Epithelial cell of proximal tubule (primary cell): Measurements from ENCODE around the gene DUSP22. TPM values are rescaled to one million over a fixed set of nuclear protein-coding genes. Genes with fewer than 3 reads are reported as not detected.

Experiments used
- DNase-seq: peaks from one replicate; pipeline ENCODE4 v3.0.0-alpha.2; 2011; ENCODE audit warnings: low read depth
- H3K4me3 ChIP-seq: 2 replicates; pipeline ENCODE4 v1.5.1; 2011; ENCODE audit warnings: low read depth, mild to moderate bottlenecking, low read length
- total RNA-seq: library from RNA; depleted of rRNA; stranded (reverse); fragments of >200 nt; gene quantifications from 2 replicates; pipeline ENCODE4 v1.2.3, GENCODE V29; 2015
- TF ChIP-seq, protein P1 (sequence below): conservative IDR thresholded peaks from 2 replicates; pipeline ENCODE4 v1.5.1; 2012; ENCODE audit warnings: low read depth, mild to moderate bottlenecking, low read length

The DUSP22 gene
- total RNA-seq, 1 donor from 2014 or later, result 25.3 TPM

DNA sequence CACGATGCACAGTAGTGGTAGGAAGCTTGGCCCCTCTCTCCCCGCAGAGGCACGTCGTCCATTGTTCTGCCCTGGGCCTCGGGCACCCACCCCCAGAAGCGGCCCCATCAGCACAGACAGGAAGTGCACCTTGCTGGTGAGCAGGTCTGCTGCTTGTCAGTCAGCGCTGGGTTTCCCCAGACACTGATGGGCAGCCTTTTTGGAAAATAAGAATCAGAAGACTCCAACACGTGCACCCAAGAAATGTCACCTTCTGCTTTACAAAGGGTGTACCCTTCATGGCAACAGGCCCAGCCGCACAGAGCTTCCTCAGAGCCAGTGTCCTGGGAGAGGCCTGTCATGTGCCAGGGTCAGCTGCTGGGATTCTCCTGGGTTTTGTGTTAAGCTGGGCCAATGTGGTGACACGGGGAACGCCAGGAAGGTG is 64.6 kb downstream of the DUSP22 start:
- TF ChIP-seq, protein P1, sequence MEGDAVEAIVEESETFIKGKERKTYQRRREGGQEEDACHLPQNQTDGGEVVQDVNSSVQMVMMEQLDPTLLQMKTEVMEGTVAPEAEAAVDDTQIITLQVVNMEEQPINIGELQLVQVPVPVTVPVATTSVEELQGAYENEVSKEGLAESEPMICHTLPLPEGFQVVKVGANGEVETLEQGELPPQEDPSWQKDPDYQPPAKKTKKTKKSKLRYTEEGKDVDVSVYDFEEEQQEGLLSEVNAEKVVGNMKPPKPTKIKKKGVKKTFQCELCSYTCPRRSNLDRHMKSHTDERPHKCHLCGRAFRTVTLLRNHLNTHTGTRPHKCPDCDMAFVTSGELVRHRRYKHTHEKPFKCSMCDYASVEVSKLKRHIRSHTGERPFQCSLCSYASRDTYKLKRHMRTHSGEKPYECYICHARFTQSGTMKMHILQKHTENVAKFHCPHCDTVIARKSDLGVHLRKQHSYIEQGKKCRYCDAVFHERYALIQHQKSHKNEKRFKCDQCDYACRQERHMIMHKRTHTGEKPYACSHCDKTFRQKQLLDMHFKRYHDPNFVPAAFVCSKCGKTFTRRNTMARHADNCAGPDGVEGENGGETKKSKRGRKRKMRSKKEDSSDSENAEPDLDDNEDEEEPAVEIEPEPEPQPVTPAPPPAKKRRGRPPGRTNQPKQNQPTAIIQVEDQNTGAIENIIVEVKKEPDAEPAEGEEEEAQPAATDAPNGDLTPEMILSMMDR, result no peak
- DNase-seq, result no peak
- H3K4me3 ChIP-seq, result no peak overlapping the region

GRCh38 chr6:357261-357790 is 65.0 kb downstream of the DUSP22 start:
- TF ChIP-seq, protein P1, result no peak
- no peak overlapping the region for H3K4me3 ChIP-seq
- DNase-seq, result no peak

DNA sequence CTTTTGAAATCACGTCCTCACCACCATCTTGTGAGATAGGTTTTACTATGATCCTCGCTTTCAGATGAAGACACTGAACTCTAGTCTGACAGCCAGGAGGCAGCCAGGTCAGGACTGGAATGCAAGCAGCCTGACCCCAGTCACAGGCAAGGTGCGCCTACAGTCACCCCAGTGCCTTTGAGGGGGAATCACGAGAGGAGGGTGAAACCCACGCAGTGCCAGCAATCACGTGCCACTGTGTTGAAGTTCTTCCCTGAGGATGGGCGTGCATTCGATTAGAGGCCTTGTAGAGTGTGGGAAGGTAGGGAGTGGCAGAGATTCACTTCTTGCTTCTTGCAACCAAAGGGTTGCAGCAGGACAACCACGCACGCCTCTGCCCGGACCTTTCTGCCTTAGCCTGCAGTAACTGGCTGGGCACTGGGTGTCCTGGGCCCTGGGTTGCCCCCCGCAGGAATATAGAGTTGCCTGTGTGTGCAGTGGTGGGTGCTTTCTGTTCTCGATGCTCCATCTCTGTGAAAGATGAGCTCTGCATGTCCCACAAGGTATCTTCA is 65.6 kb downstream of the DUSP22 start:
- no peak overlapping the region for H3K4me3 ChIP-seq
- TF ChIP-seq, protein P1, result no peak
- no peak for DNase-seq

- no peak overlapping the region for H3K4me3 ChIP-seq
- TF ChIP-seq, protein P1, result no peak
- no peak for DNase-seq
These were observed 66.1 kb downstream of the DUSP22 start for GRCh38 chr6:358432-358831.

DNA sequence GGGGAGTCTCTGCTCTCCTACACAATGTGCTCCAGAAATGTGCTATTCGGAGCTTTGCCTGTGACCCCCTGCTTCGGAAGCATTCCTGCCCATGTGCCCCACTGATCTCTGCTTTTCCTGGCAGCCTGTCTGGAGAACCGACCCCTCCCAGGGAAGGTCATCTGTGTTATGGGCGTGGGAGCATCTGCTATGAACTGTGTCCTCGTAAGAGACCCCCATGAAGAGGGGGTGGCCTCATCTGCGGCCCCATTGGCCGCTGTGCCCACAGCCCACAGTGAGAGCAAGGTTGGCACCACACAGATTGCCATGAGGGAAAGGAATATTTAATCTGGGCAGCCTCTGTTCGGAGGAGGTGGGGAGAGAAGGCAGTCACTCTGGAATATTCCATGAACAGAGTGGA is 66.6 kb downstream of the DUSP22 start:
- TF ChIP-seq, protein P1, result no peak
- DNase-seq, result no peak
- H3K4me3 ChIP-seq, result no peak overlapping the region

- TF ChIP-seq, protein P1, result no peak
- DNase-seq, result no peak
- no peak overlapping the region for H3K4me3 ChIP-seq
These were observed 67.2 kb downstream of the DUSP22 start for GRCh38 chr6:359261-360035.
